HG02870 (cell line): Measurements from ENCODE around the gene RPP40.
"Not testable (repeated sequence)": the region's sequence is repeated elsewhere in the genome, so short reads cannot be mapped to it uniquely, and the experiment has no call there.

Source experiments
- ATAC-seq: cut with Tn5 transposase; IDR thresholded peaks from one replicate; pipeline ENCODE4 v1.9.1; 2021; ENCODE audit warnings: mild to moderate bottlenecking, moderate library complexity; ENCODE audit not compliant: unreplicated experiment

Gene RPP40

GRCh38 chr6:5023923-5024322 lies 20.1 kb upstream of the RPP40 start:
- ATAC-seq: no peak

- no peak for ATAC-seq
Measured at GRCh38 chr6:5020142-5020541, 16.3 kb upstream of the RPP40 start.

GRCh38 chr6:5014072-5014561 lies 10.3 kb upstream of the RPP40 start:
- ATAC-seq: no peak

GRCh38 chr6:5012519-5012918 lies 8.7 kb upstream of the RPP40 start:
- no peak for ATAC-seq

- no peak for ATAC-seq
Measured at GRCh38 chr6:5011346-5011745, 7.5 kb upstream of the RPP40 start.

DNA sequence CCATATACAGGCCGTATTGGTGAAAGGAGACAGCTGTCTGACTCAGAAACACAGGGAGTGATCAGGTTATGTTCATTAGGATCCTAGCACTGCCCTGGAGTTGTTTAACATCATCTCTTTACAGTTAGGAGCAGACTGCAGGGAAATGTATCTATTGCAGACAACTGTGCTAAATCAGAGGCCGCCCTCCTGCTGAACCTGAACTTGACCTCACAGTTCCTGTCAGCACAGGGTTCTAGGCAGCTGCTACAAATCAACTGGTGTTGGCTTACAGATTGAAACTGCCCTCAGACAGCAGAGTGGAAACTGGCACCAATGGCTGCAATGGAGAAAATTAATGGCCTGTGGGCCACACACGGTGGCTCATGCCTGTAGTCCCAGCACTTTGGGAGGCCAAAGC lies 3.7 kb upstream of the RPP40 start:
- ATAC-seq: no peak

DNA sequence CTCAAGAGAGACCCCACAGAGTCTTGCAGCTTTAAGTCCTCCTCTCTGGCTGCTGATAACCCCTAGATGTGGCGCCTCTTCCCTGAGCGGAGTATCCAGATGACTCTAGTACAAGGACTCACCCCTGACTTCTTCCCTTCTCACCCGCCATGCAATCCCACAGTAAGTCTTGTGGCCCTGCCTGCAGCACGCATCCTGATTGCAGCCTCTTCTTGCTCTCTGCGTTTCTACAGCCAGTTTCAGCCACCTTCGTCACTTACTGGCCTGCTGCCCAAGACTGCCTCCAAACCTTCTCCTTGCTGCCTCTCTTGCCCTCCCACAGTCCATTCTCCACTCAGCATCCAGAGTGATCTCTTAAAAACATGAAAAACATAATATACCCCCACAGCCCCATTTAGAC lies 2.4 kb upstream of the RPP40 start:
- ATAC-seq: no peak

DNA sequence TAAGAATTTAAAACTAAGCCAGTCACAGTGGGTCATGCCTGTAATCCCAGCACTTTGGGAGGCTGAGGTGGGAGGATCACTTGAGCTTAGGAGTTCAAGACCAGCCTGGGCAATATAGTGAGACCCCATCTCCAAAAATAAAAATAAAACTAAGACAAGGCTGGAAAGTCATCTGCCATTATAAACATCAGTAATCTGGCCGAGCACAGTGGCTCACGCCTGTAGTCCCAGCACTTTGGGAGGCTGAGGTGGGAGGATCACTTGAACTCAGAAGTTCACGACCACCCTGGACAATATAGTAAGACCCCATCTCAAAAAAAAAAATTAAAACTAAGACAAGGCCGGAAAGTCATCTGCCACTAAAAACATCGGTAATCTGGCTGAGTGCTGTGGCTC lies 1.2 kb upstream of the RPP40 start:
- ATAC-seq: not testable (repeated sequence)

DNA sequence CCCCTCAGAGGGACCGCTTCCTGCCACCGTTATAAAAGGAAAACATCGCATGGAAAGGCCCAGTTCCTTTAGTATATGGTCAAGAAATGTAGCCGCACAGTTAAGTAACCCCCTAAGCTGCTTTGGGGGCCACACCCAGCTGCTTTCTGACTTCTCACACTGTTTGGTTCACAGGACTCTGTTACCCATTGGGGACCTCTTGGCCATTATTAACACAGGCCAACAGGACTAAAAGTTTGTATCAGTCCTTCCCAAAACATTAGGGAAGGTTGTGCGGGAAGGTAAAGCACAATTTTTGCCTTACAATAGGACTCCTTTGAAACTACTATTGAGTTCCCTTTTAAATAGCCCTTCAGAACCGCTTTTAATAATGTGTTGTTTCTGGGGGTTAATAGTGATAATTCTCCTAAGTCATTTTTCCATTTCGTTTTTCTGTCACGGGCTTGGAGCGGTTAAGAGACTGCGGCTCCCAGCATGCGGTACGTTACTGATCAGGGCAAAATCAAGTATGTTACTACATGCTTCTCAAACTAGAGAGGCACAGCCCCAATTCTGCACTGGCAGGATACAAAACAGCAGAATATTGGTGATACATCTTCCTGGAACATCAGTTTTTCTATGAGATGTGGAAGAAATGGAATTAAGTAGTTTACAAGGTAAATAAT lies 668 bp upstream of the RPP40 start:
- no peak for ATAC-seq

- ATAC-seq: no peak
Measured at GRCh38 chr6:4999586-4999985, 4.3 kb downstream of the RPP40 start.

DNA sequence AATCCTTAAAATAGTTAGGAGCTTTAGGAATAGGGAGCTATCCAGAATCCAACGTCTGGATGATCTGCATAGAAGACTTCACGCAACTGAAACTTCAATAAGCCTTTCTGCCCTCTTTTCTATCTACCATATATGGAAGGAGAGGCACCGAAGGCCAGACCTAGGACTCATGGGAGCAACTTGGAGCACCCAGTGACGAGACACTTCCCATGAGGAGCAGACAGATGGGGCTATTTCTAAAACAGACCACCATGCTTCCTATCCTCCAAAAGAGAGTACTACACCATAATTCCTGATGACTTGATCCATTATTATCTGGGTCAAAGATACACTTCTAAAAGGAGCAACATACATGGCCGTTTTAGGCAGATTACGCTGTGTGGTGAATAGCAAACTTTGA lies 6.0 kb downstream of the RPP40 start:
- no peak for ATAC-seq

GRCh38 chr6:4994741-4995140 lies 9.1 kb downstream of the RPP40 start:
- no peak for ATAC-seq

DNA sequence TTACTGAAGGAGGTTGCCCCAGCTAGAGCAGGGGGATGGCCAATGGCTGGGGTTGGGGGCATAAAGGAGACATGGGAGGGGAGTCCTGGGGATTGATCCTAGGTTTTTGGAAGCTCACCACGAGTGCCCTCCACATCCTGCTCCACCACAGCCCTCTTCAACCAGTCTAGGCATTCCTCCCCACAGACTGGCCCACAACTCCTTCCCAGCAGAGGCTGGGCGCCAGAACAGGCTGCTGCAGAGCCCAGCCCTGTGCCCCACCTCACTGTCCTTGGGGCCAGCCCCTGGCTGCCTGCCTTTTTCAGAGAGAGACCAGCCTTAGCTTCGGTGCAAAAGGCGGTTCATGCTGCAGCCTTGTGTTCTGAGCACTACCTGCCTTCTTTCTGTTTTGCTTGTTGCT lies 16.4 kb downstream of the RPP40 start:
- no peak for ATAC-seq

DNA sequence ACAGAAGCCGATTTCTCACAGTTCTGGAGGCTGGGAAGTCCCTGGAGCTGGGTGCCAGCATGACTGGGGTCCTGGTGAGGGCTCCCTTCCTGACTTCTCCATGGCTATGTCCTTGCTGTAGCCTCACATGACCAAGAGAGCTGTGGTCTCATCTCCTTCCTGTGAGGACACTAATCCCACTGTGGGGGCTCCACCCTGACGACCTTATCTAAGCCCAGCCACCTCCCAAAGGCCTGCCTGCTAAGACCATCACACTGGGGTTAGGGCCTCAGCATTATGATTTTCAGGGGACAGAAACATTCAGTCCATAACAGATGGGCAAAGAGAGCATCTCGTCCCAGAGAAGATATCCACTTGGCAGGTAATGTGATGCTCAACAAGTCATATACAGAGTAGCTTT lies 16.8 kb downstream of the RPP40 start:
- ATAC-seq: no peak

DNA sequence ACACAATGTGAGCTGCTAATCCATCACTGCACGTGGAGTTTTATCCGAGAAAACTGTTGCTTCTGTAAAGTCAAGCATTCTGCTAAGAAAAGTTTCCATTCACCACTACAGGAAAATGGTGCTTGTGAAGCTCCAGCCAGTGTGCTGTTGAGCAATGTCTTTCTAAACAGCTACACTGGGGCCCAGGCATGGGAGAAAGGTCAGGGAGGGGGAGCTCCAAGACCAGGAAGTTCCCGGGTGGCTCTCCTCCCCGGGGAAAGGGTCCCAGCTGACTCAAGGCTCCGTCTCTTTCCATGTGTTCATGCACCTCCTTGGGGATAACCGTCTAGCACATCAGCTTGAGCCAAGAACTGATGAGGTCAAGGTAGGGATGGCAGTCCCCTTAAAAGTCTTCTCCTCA lies 20.5 kb downstream of the RPP40 start:
- no peak for ATAC-seq

- ATAC-seq: no peak
Measured at GRCh38 chr6:4981761-4982160, 22.1 kb downstream of the RPP40 start.

DNA sequence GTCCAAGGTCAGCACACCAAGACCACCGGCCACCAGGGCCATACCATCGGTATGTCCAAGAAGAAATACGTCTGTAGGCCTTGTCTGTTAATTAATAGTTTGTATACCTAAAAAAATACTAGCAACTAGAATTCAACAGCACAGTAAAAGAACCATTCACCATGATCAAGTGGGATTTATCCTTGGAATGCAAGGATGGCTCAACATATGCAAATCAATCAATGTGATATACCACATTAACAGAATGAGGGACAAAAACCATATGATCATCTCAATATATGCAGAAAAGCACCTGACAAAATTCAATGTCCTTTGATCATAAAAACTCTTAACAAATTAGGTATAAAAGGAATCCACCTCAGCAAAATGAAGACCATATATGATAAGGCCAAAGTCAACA lies 24.4 kb downstream of the RPP40 start:
- ATAC-seq: no peak

GRCh38 chr6:4977468-4977867 lies 26.4 kb downstream of the RPP40 start:
- no peak for ATAC-seq

GRCh38 chr6:4975506-4975905 lies 28.3 kb downstream of the RPP40 start:
- no peak for ATAC-seq

- ATAC-seq: no peak
Measured at GRCh38 chr6:4974962-4975361, 28.9 kb downstream of the RPP40 start.

- ATAC-seq: no peak
Measured at GRCh38 chr6:4973982-4974745, 29.7 kb downstream of the RPP40 start.

DNA sequence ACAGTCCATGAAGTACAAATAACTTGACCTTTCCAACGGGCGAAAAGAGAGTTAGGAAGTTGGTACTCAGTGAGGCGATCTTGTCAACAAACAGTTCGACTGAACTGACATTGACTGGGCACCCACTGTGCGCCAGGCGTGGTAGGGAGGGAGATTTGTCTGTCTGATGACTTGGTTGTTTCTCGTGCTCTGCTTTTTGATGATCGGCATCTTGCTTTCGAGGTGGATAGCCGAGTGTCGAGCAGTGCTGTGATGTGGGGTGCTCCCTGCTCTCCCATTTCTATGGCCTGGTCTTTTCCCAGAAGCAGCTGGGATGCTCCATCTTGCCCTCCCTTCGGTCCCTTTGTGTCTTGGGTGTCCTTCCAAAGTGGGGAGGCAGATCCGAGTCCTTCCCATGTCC lies 30.4 kb downstream of the RPP40 start:
- no peak for ATAC-seq

DNA sequence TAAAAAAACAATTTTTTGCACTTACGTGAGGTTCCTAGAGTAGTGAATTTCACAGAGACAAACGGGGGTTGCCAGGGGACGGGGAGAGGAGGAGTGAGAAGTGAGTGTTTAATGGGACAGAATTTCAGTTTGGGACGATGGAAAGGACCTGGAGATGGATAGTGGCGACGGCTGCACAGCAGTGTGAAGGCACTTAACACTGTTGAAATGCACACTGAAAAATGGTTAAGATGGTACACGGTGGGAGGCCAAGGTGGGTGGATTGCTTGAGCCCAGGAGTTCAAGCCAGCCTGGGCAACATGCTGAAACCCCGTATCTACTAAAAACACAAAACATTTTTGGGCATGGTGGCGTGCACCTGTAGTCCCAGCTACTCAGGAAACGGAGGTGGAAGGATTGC lies 31.4 kb downstream of the RPP40 start:
- no peak for ATAC-seq
